NCI-H1930 (cell line): Measurements from ENCODE around the gene STK32C.
"Not testable (repeated sequence)": the region's sequence is repeated elsewhere in the genome, so short reads cannot be mapped to it uniquely, and the experiment has no call there.

Source experiments
- DNase-seq, 2 experiments: peaks; one replicate each; lab custom pipeline; 2025; lab: John Stamatoyannopoulos, UW

STK32C gene

GRCh38 chr10:132167041-132167674, 140.6 kb downstream of the STK32C start:
- DNase-seq = no peak

- no peak for DNase-seq
These were observed 141.4 kb downstream of the STK32C start for GRCh38 chr10:132166216-132166950.

GRCh38 chr10:132165416-132165980, 142.3 kb downstream of the STK32C start:
- DNase-seq = no peak

- no peak for DNase-seq
These were observed 142.9 kb downstream of the STK32C start for GRCh38 chr10:132164761-132165278.

- no peak for DNase-seq
These were observed 143.8 kb downstream of the STK32C start for GRCh38 chr10:132163826-132164515.

GRCh38 chr10:132163278-132163765, 144.4 kb downstream of the STK32C start:
- DNase-seq = peak in 1 of 2 experiments; percentile 7

GRCh38 chr10:132162590-132163277, 145.0 kb downstream of the STK32C start:
- no peak for DNase-seq

GRCh38 chr10:132162021-132162531, 145.7 kb downstream of the STK32C start:
- DNase-seq = no peak

GRCh38 chr10:132160834-132161622, 146.7 kb downstream of the STK32C start:
- not testable (repeated sequence) for DNase-seq

GRCh38 chr10:132160231-132160630, 147.5 kb downstream of the STK32C start:
- not testable (repeated sequence) for DNase-seq

- not testable (repeated sequence) for DNase-seq
These were observed 148.2 kb downstream of the STK32C start for GRCh38 chr10:132159302-132160230.

- peak in 1 of 2 experiments; percentile 9 for DNase-seq
These were observed 148.9 kb downstream of the STK32C start for GRCh38 chr10:132158823-132159222.

GRCh38 chr10:132158122-132158741, 149.5 kb downstream of the STK32C start:
- DNase-seq = no peak
